Vagina (tissue), 2 donors: ENCODE measurements around the gene PTPRF.

Source experiments
- POLR2A ChIP-seq, 2 donors: fragments of 450-650 bp; IDR thresholded peaks; one replicate each; pipeline ENCODE4 v1.6.1; 2017; ENCODE audit warnings: antibody characterized with exemption in 2 of 2, mild to moderate bottlenecking in 2 of 2, moderate library complexity in 2 of 2
- POLR2AphosphoS5 ChIP-seq, 2 donors: sonication (generic); formaldehyde crosslinking; IDR thresholded peaks; one replicate each; pipeline ENCODE4 v1.9.0; 2017; ENCODE audit warnings: antibody characterized with exemption in 2 of 2, mild to moderate bottlenecking in 2 of 2, low read depth in 1 of 2; ENCODE audit not compliant: insufficient read depth in 1 of 2
- TF ChIP-seq, protein P1 (sequence below), 3 experiments: fragments of 450-650 bp in 2 of 3; fragments of 200-600 bp in 1 of 3; sonication (generic) in 1 of 3; IDR thresholded peaks; one replicate each; pipeline ENCODE4 v1.5.1; 2017 to 2019; ENCODE audit warnings: antibody characterized with exemption in 3 of 3, mild to moderate bottlenecking in 2 of 3, moderate library complexity in 2 of 3

DNA sequence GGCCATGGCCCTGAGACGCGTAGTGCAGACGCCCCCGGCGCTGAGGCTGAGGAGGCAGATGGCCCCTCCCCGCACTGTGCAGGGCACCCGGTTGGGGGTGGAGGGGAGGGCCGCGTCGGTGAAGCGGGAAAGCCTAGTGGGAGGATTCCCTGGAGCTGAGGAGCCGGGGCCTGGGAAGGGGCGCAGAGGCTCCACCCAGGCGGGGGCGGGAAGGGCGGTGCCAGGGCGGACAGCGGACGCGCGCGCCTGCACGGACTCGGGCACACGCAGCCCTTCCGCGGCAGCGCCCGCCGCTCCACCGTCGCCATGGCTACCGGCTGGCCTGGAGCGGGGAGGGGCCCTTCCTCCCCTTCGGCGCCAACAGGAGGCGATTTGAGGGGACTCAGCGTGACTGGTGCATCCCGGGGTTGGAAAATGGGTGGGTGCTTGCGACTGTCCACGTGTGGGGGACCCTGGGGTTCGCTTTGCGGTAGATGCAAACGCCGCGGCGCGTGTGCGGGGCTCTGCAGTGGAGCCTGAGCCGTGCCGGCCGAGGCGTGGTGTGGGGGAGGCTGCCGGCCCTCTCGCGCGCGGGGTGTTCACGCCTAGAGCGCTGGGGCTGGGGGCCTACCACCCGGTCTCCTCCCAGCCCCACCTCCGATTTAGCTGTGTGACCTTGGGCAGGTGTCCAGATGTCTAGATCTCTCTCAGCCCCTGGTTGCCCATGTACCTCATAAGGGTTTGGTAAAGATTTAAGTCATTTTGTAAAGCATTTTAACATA, 35.1 kb downstream of the PTPRF start:
- TF ChIP-seq POLR2A (IDR thresholded peaks at IDR 0.05), result no peak
- TF ChIP-seq, protein P1, sequence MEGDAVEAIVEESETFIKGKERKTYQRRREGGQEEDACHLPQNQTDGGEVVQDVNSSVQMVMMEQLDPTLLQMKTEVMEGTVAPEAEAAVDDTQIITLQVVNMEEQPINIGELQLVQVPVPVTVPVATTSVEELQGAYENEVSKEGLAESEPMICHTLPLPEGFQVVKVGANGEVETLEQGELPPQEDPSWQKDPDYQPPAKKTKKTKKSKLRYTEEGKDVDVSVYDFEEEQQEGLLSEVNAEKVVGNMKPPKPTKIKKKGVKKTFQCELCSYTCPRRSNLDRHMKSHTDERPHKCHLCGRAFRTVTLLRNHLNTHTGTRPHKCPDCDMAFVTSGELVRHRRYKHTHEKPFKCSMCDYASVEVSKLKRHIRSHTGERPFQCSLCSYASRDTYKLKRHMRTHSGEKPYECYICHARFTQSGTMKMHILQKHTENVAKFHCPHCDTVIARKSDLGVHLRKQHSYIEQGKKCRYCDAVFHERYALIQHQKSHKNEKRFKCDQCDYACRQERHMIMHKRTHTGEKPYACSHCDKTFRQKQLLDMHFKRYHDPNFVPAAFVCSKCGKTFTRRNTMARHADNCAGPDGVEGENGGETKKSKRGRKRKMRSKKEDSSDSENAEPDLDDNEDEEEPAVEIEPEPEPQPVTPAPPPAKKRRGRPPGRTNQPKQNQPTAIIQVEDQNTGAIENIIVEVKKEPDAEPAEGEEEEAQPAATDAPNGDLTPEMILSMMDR (IDR thresholded peaks at IDR 0.05), result no peak
- no peak for TF ChIP-seq POLR2AphosphoS5 (IDR thresholded peaks at IDR 0.05; ENCODE audit: insufficient read depth in 1 of 2, low read depth in 1 of 2)
